Endothelial cell of umbilical vein (primary cell): ENCODE measurements around the gene ZBTB40. TPM values are rescaled to one million over a fixed set of nuclear protein-coding genes. Genes with fewer than 3 reads are reported as not detected.

ENCODE experiments used
- BruUV-seq: library from RNA; stranded (reverse); fragments of 400-500 nt; replicated peaks from 2 replicates; lab custom pipeline; 2021; lab: Mats Ljungman, UMichigan
- CTCF ChIA-PET: fragments of 300-600, 350-600 bp; sonication (Branson Sonifier 250); formaldehyde crosslinking; loops from one replicate; lab custom pipeline; 2021; ENCODE audit warnings: antibody characterized with exemption, inconsistent platforms; lab: Charles Lee
- POLR2A ChIA-PET: fragments of 300-600, 350-600 bp; sonication (Branson Sonifier 250); formaldehyde crosslinking; loops from one replicate; lab custom pipeline; 2021; ENCODE audit warnings: antibody characterized with exemption, inconsistent platforms; lab: Charles Lee
- DNase-seq: peaks from one replicate; pipeline ENCODE4 v3.0.0-alpha.2; 2011; ENCODE audit warnings: low read depth, low spot score
- FAIRE-seq: peaks from 2 replicates; lab custom pipeline; 2011; peaks lifted over from hg19 to GRCh38; lab: Jason Lieb, UNC
- H2AFZ ChIP-seq: 2 replicates; pipeline ENCODE4 v1.6.0; 2012; ENCODE audit warnings: low read depth, low read length, control low read depth, inconsistent platforms
- H3K27ac ChIP-seq: 2 replicates; pipeline ENCODE4 v1.5.1; 2011; ENCODE audit warnings: low read depth, mild to moderate bottlenecking, control low read depth, low read length, moderate library complexity; ENCODE audit not compliant: insufficient read depth
- H3K27me3 ChIP-seq, 2 experiments: 2 replicates each; pipeline versions ENCODE4 v1.6.0 to v1.6.1; 2011; ENCODE audit warnings: low read length in 2 of 2, mixed read lengths in 1 of 2; ENCODE audit not compliant: control insufficient read depth in 2 of 2, insufficient read depth in 2 of 2
- H3K36me3 ChIP-seq, 2 experiments: 2 replicates in 1 of 2; 3 replicates in 1 of 2; pipeline ENCODE4 v1.5.1; 2011; ENCODE audit warnings: low read length in 2 of 2, mild to moderate bottlenecking in 1 of 2, moderate library complexity in 1 of 2; ENCODE audit not compliant: control insufficient read depth in 2 of 2, insufficient read depth in 2 of 2; ENCODE audit errors: extremely low read depth in 1 of 2
- H3K4me1 ChIP-seq: 3 replicates; pipeline ENCODE4 v1.5.1; 2011; ENCODE audit warnings: mild to moderate bottlenecking, low read length; ENCODE audit not compliant: control insufficient read depth, insufficient read depth; ENCODE audit errors: extremely low read depth
- H3K4me2 ChIP-seq: 2 replicates; pipeline ENCODE4 v1.6.1; 2011; ENCODE audit warnings: low read length, control low read depth, mixed read lengths; ENCODE audit not compliant: insufficient read depth
- H3K4me3 ChIP-seq, 3 experiments: fragments of 200-600 bp in 1 of 3; sonication (generic), shearing (Covaris generic) in 1 of 3; replicated peaks in 1 of 3; 2 replicates each; pipeline ENCODE4 v1.5.1; 2011 to 2016; ENCODE audit warnings: control low read depth in 3 of 3, low read length in 3 of 3, mild to moderate bottlenecking in 2 of 3, inconsistent platforms in 1 of 3, low read depth in 1 of 3, moderate library complexity in 1 of 3; ENCODE audit not compliant: insufficient read depth in 1 of 3
- H3K79me2 ChIP-seq: 2 replicates; pipeline ENCODE4 v1.6.0; 2012; ENCODE audit warnings: low read length, inconsistent platforms; ENCODE audit not compliant: control insufficient read depth, insufficient read depth
- H3K9ac ChIP-seq: replicated peaks from 2 replicates; pipeline ENCODE3; 2011; ENCODE audit warnings: low read length, control low read depth; ENCODE audit not compliant: insufficient read depth; ENCODE audit errors: extremely low read depth
- H3K9me1 ChIP-seq: replicated peaks from 3 replicates; pipeline ENCODE4 v1.6.0; 2011; ENCODE audit warnings: mild to moderate bottlenecking, low read length; ENCODE audit not compliant: control insufficient read depth, insufficient read depth; ENCODE audit errors: extremely low read depth
- H3K9me3 ChIP-seq: replicated peaks from 2 replicates; pipeline ENCODE4 v1.5.1; 2012; ENCODE audit warnings: low read length, inconsistent platforms; ENCODE audit not compliant: control insufficient read depth, insufficient read depth
- H4K20me1 ChIP-seq: replicated peaks from 2 replicates; pipeline ENCODE3; 2011; ENCODE audit warnings: mild to moderate bottlenecking, low read length; ENCODE audit not compliant: control insufficient read depth, insufficient read depth; ENCODE audit errors: extremely low read depth
- CTCF ChIP-seq, 2 donors: IDR thresholded peaks; 1 replicate in 1 of 2; 2 replicates in 1 of 2; pipeline ENCODE4 v1.5.1; 2011; ENCODE audit warnings: low read length in 2 of 2, mild to moderate bottlenecking in 2 of 2, moderate library complexity in 2 of 2, control low read depth in 1 of 2, inconsistent platforms in 1 of 2, low read depth in 1 of 2; ENCODE audit not compliant: insufficient read depth in 1 of 2; ENCODE audit errors: extremely low read depth in 1 of 2
- EZH2 ChIP-seq: IDR thresholded peaks from 2 replicates; pipeline ENCODE4 v1.6.1; 2012; ENCODE audit warnings: borderline replicate concordance, low read depth, mild to moderate bottlenecking, moderate library complexity, low read length, inconsistent platforms; ENCODE audit not compliant: severe bottlenecking
- FOS ChIP-seq: IDR thresholded peaks from 2 replicates; pipeline ENCODE4 v1.6.1; 2011; ENCODE audit warnings: mild to moderate bottlenecking, low read length, moderate library complexity, borderline replicate concordance; ENCODE audit not compliant: insufficient read depth
- GATA2 ChIP-seq: IDR thresholded peaks from 2 replicates; pipeline ENCODE4 v1.7.0; 2011; ENCODE audit warnings: low read depth, mild to moderate bottlenecking, moderate library complexity, mixed read lengths, low read length; ENCODE audit not compliant: insufficient read length, insufficient read depth
- JUN ChIP-seq: IDR thresholded peaks from 2 replicates; pipeline ENCODE4 v1.6.1; 2011; ENCODE audit warnings: borderline replicate concordance, low read depth; ENCODE audit not compliant: insufficient read length, insufficient read depth
- MAX ChIP-seq: IDR thresholded peaks from 2 replicates; pipeline ENCODE4 v1.6.1; 2011; ENCODE audit not compliant: insufficient read depth, insufficient read length
- MYC ChIP-seq: IDR thresholded peaks from one replicate; pipeline ENCODE4 v1.6.1; 2011; ENCODE audit warnings: mild to moderate bottlenecking, low read depth, low read length
- POLR2A ChIP-seq: IDR thresholded peaks from 2 replicates; pipeline ENCODE4 v1.6.1; 2012; ENCODE audit warnings: low read depth, mild to moderate bottlenecking, control low read depth, low read length
- POLR2AphosphoS5 ChIP-seq: IDR thresholded peaks from 2 replicates; pipeline ENCODE4 v1.6.1; 2012; ENCODE audit warnings: low read depth, mild to moderate bottlenecking, control low read depth, low read length, moderate library complexity; ENCODE audit not compliant: insufficient read depth
- dilution Hi-C: fragments of 300-500 bp; cut with MboI; formaldehyde crosslinking; loops from one replicate; pipeline ENCODE4 v1.15.0; 2019; ENCODE audit warnings: low sequenced_read_pairs; ENCODE audit not compliant: extremely low pct_ligation_motif_present
- intact Hi-C: fragments of 100-400 bp; cut with micrococcal nuclease; formaldehyde crosslinking; loops from one replicate; pipeline ENCODE4 v1.10.0; 2022
- polyA plus RNA-seq, 4 experiments: library from polyadenylated mRNA; depleted of rRNA in 3 of 4; stranded (reverse) in 3 of 4; unstranded in 1 of 4; fragments of >200 nt; gene quantifications; 2 replicates each; pipeline versions ENCODE4 v1.2.1 to v1.2.3, GENCODE V29; 2011 to 2012; ENCODE audit warnings: missing spikeins in 1 of 4
- total RNA-seq: library from RNA; stranded (reverse); gene quantifications from 2 replicates; pipeline ENCODE4 v1.2.3, GENCODE V29; 2021

ZBTB40 gene
- total and polyA plus RNA-seq, 2 donors (not counting 3 experiments of a cell fraction or from before 2014, with no cell fraction given): 12.3 to 21.3 TPM

- intact Hi-C loops (no loop called here), dilution Hi-C loops (no loop called here)
- Histone ChIP-seq H3K9me1 (no peaks in the 10 kb centered on the region), H3K9ac (no peak overlapping the region), H3K4me1 (no peaks in the 10 kb centered on the region), H3K79me2 (peaks cover 4% of the 10 kb centered on the region), H3K4me3 (no peak overlapping the region), H3K27me3 (no peaks in the 10 kb centered on the region), H4K20me1 (peaks cover 7% of the 10 kb centered on the region), H2AFZ (no peak overlapping the region), H3K4me2 (no peak overlapping the region), H3K27ac (no peak overlapping the region), H3K9me3 (no peaks in the 10 kb centered on the region), H3K36me3 (no peaks in the 10 kb centered on the region)
- no peak for DNase-seq
- ChIA-PET POLR2A (no interaction called here), CTCF (interaction anchor here (1.1 kb wide), 1 partner anchor 11 kb away, joined by 3 read pairs; no protein-coding TSS in a partner anchor)
- no peak for TF ChIP-seq POLR2A
- no peak for TF ChIP-seq GATA2
- TF ChIP-seq MAX: no peak
- no peak for TF ChIP-seq FOS
- no peak for TF ChIP-seq CTCF (IDR thresholded peaks at IDR 0.05; ENCODE audit: extremely low read depth in 1 of 2, insufficient read depth in 1 of 2, low read depth in 1 of 2, low read length in 2 of 2)
- TF ChIP-seq JUN: no peak
- no peak for TF ChIP-seq MYC
- no peak for TF ChIP-seq POLR2AphosphoS5
- no peak for TF ChIP-seq EZH2
- no peak for FAIRE-seq
- BruUV-seq: no TSS peak
Measured at GRCh38 chr1:22471610-22472009, 20.0 kb downstream of the ZBTB40 start.
